ENCODE results near the gene ME3.

GRCh38 chr11:86446163-86446923 lies 226.1 kb downstream of the ME3 start:
- TF ChIP-seq CTCF (IDR thresholded peaks at IDR 0.05) = no peak
- no peak for TF ChIP-seq POLR2AphosphoS5 (IDR thresholded peaks at IDR 0.05; ENCODE audit: low read depth, low read length)
- TF ChIP-seq REST (IDR thresholded peaks at IDR 0.05; ENCODE audit: insufficient read depth in 1 of 2, low read depth in 2 of 2, low read length in 1 of 2) = no peak
- no peak for TF ChIP-seq SIN3A (IDR thresholded peaks at IDR 0.05; ENCODE audit: borderline replicate concordance, insufficient read depth, low read depth, low read length)
